ENCODE results near the gene ELN. TPM values are rescaled to one million over a fixed set of nuclear protein-coding genes. Genes with fewer than 3 reads are reported as not detected.

ELN gene
- total RNA-seq, 1 experiment from 2014 or later = not detected

GRCh38 chr7:74023786-74024185 lies 4.2 kb upstream of the ELN start:
- DNase-seq (ENCODE audit: low spot score) = no peak

- no peak for DNase-seq (ENCODE audit: low spot score)
Observed at GRCh38 chr7:74025146-74025545, 2.8 kb upstream of the ELN start.

- no peak for DNase-seq (ENCODE audit: low spot score)
Observed at GRCh38 chr7:74025730-74026129, 2.2 kb upstream of the ELN start.

GRCh38 chr7:74026406-74026902 lies 1.5 kb upstream of the ELN start:
- DNase-seq (ENCODE audit: low spot score) = no peak

- peak; percentile 56 for DNase-seq (ENCODE audit: low spot score)
Observed at GRCh38 chr7:74026903-74027682, 880 bp upstream of the ELN start.

- DNase-seq (ENCODE audit: low spot score) = no peak
Observed at GRCh38 chr7:74028321-74028838, 407 bp downstream of the ELN start.

- no peak for DNase-seq (ENCODE audit: low spot score)
Observed at GRCh38 chr7:74029089-74029785, 1.3 kb downstream of the ELN start.

GRCh38 chr7:74029991-74030415 lies 2.0 kb downstream of the ELN start:
- DNase-seq (ENCODE audit: low spot score) = no peak

- DNase-seq (ENCODE audit: low spot score) = no peak
Observed at GRCh38 chr7:74030861-74031260, 2.9 kb downstream of the ELN start.

- no peak for DNase-seq (ENCODE audit: low spot score)
Observed at GRCh38 chr7:74031403-74032190, 3.6 kb downstream of the ELN start.

- peak; percentile 71 for DNase-seq (ENCODE audit: low spot score)
Observed at GRCh38 chr7:74032191-74032490, 4.2 kb downstream of the ELN start.

- no peak for DNase-seq (ENCODE audit: low spot score)
Observed at GRCh38 chr7:74032624-74033371, 4.8 kb downstream of the ELN start.

- DNase-seq (ENCODE audit: low spot score) = no peak
Observed at GRCh38 chr7:74033372-74034311, 5.7 kb downstream of the ELN start.

- no peak for DNase-seq (ENCODE audit: low spot score)
Observed at GRCh38 chr7:74037609-74038008, 9.6 kb downstream of the ELN start.

GRCh38 chr7:74038194-74038961 lies 10.4 kb downstream of the ELN start:
- no peak for DNase-seq (ENCODE audit: low spot score)

- no peak for DNase-seq (ENCODE audit: low spot score)
Observed at GRCh38 chr7:74039337-74039736, 11.4 kb downstream of the ELN start.

- no peak for DNase-seq (ENCODE audit: low spot score)
Observed at GRCh38 chr7:74040101-74040790, 12.3 kb downstream of the ELN start.

GRCh38 chr7:74040791-74041520 lies 13.0 kb downstream of the ELN start:
- no peak for DNase-seq (ENCODE audit: low spot score)

Measured in H4 (cell line).